Endometrium (tissue), 2 donors: Measurements from ENCODE around the gene CSNK1D.

Source experiments
- FAIRE-seq: peaks from 2 replicates; lab custom pipeline; 2012; peaks lifted over from hg19 to GRCh38; lab: Jason Lieb, UNC
- donor health status: control.
- donor health status: control.

CSNK1D gene

GRCh38 chr17:82273327-82274133 is at the start of gene CSNK1D:
Gene CSNK1D (minus strand): TSS chr17:82273700. CDS start chr17:82273381, 319 bp downstream.
- no peak for FAIRE-seq

GRCh38 chr17:82322526-82323453 is 49.3 kb upstream of the CSNK1D start:
- no peak for FAIRE-seq

GRCh38 chr17:82321947-82322466 is 48.5 kb upstream of the CSNK1D start:
- no peak for FAIRE-seq

- no peak for FAIRE-seq
Measured at GRCh38 chr17:82320956-82321927, 47.7 kb upstream of the CSNK1D start.

- FAIRE-seq, result no peak
Measured at GRCh38 chr17:82320140-82320840, 46.8 kb upstream of the CSNK1D start.

GRCh38 chr17:82319619-82320062 is 46.1 kb upstream of the CSNK1D start:
- no peak for FAIRE-seq

- FAIRE-seq, result no peak
Measured at GRCh38 chr17:82318772-82319606, 45.5 kb upstream of the CSNK1D start.

GRCh38 chr17:82318169-82318498 is 44.6 kb upstream of the CSNK1D start:
- FAIRE-seq, result no peak

GRCh38 chr17:82317394-82318168 is 44.1 kb upstream of the CSNK1D start, which contains the start of gene CD7:
Gene CD7 (minus strand): TSS chr17:82317608. CDS start chr17:82317495, 113 bp downstream.
- FAIRE-seq, result no peak

GRCh38 chr17:82316651-82317393 is 43.3 kb upstream of the CSNK1D start:
- no peak for FAIRE-seq

- no peak for FAIRE-seq
Measured at GRCh38 chr17:82315703-82316358, 42.3 kb upstream of the CSNK1D start.

- FAIRE-seq, result no peak
Measured at GRCh38 chr17:82314727-82315605, 41.5 kb upstream of the CSNK1D start.

- FAIRE-seq, result no peak
Measured at GRCh38 chr17:82314012-82314726, 40.7 kb upstream of the CSNK1D start.

- FAIRE-seq, result no peak
Measured at GRCh38 chr17:82313195-82314011, 39.9 kb upstream of the CSNK1D start.

- no peak for FAIRE-seq
Measured at GRCh38 chr17:82311971-82312370, 38.5 kb upstream of the CSNK1D start.
